K562 (cell line): ENCODE measurements around the gene MDM4.

Experiments
- EZH2 ChIP-seq: IDR thresholded peaks from 2 replicates; pipeline ENCODE4 v1.6.1; 2012; ENCODE audit warnings: low read depth, mild to moderate bottlenecking, inconsistent platforms, low read length, borderline replicate concordance
- HCFC1 ChIP-seq: IDR thresholded peaks from 2 replicates; pipeline ENCODE4 v1.6.1; 2012; ENCODE audit warnings: low read depth, low read length, improper control_type of control experiment
- HDAC6 ChIP-seq: IDR thresholded peaks from 2 replicates; pipeline ENCODE4 v1.6.1; 2012; ENCODE audit warnings: low read depth, mild to moderate bottlenecking, control low read depth, inconsistent platforms, low read length, moderate library complexity
- IRF2 ChIP-seq: sonication (generic); formaldehyde crosslinking; IDR thresholded peaks from 2 replicates; pipeline ENCODE4 v1.8.1; 2022; ENCODE audit warnings: mild to moderate bottlenecking, missing genetic modification reagents
- KLF10 ChIP-seq: fragments of 250-450 bp; sonication (Bioruptor Pico); IDR thresholded peaks from 2 replicates; pipeline ENCODE4 v1.6.1; 2021; ENCODE audit warnings: matching md5 sums
- RCOR1 ChIP-seq, 2 experiments: IDR thresholded peaks; 2 replicates each; pipeline ENCODE4 v1.6.1; 2012; ENCODE audit warnings: low read depth in 2 of 2, low read length in 2 of 2, borderline replicate concordance in 1 of 2, improper control_type of control experiment in 1 of 2

DNA sequence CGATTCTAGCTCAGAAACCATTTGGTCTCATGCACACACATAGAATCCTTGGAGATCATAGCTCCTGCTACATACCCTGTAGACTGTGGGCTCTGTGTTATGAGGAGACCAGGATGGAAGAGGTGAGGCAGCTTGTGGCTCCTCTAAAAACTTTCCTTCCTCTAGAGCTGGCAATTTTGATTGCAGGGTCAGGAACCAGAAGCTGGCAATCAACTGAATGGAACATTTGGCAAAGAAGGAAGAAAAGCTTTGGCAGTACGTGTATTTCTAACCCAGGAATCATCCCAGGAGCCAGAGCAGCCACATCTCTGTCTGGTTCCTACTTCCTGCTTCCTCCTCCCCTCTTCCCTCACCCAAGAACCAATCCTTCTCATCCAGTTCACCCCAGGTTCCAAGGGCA lies 37.3 kb upstream of the MDM4 start:
- no peak for TF ChIP-seq HCFC1
- TF ChIP-seq EZH2, result no peak
- no peak for TF ChIP-seq RCOR1 (IDR thresholded peaks at IDR 0.05; ENCODE audit: borderline replicate concordance in 1 of 2, low read depth in 2 of 2, low read length in 2 of 2)
- no peak for TF ChIP-seq HDAC6
- no peak for TF ChIP-seq IRF2
- TF ChIP-seq KLF10 (CRISPR knock-in tag), result no peak
